H1 (cell line): Measurements from ENCODE around the gene ABCA1. TPM values are rescaled to one million over a fixed set of nuclear protein-coding genes. Genes with fewer than 3 reads are reported as not detected.

ENCODE experiments used
- CHD2 ChIP-seq: IDR thresholded peaks from 2 replicates; pipeline ENCODE4 v1.6.1; 2012; ENCODE audit warnings: low read length, improper control_type of control experiment
- FOSL1 ChIP-seq: IDR thresholded peaks from 2 replicates; pipeline ENCODE4 v1.6.1; 2011; ENCODE audit warnings: mild to moderate bottlenecking, low read depth, low read length, moderate library complexity; ENCODE audit not compliant: insufficient read depth
- GABPA ChIP-seq: IDR thresholded peaks from 2 replicates; pipeline ENCODE4 v1.6.1; 2011; ENCODE audit warnings: mild to moderate bottlenecking, low read length, moderate library complexity, borderline replicate concordance; ENCODE audit not compliant: insufficient read depth
- NRF1 ChIP-seq: IDR thresholded peaks from 2 replicates; pipeline ENCODE4 v1.6.1; 2011; ENCODE audit warnings: mild to moderate bottlenecking, low read depth, low read length, improper control_type of control experiment
- POLR2A ChIP-seq, 2 experiments: IDR thresholded peaks; 1 replicate in 1 of 2; 2 replicates in 1 of 2; pipeline ENCODE4 v1.6.1; 2011; ENCODE audit warnings: low read depth in 2 of 2, low read length in 2 of 2, mild to moderate bottlenecking in 2 of 2; ENCODE audit errors: control extremely low read depth in 1 of 2
- SP2 ChIP-seq: IDR thresholded peaks from 2 replicates; pipeline ENCODE4 v1.6.1; 2012; ENCODE audit warnings: mild to moderate bottlenecking, low read length, inconsistent platforms
- SP4 ChIP-seq: IDR thresholded peaks from 2 replicates; pipeline ENCODE4 v1.6.1; 2012; ENCODE audit warnings: low read length, inconsistent platforms
- TBP ChIP-seq: IDR thresholded peaks from 2 replicates; pipeline ENCODE4 v1.6.1; 2011; ENCODE audit warnings: low read depth, low read length, improper control_type of control experiment
- polyA plus RNA-seq, 7 experiments: library from polyadenylated mRNA; depleted of rRNA in 3 of 7; stranded (reverse) in 5 of 7; unstranded in 2 of 7; fragments of >200 nt in 5 of 7; fragments of 200-250 nt in 2 of 7; gene quantifications; 1 replicate in 5 of 7; 2 replicates in 1 of 7; 4 replicates in 1 of 7; pipeline versions ENCODE4 v1.2.1 to v1.2.3, GENCODE V29; 2011 to 2013; ENCODE audit warnings: missing spikeins in 2 of 7, mixed read lengths in 2 of 7
- total RNA-seq: library from RNA; stranded (reverse); fragmentation: NEBNext Ultra II Directional; extraction: Animal tissue kit (Norgen Biotek cat#: 25700); gene quantifications from 2 replicates; pipeline ENCODE4 v1.2.1, GENCODE V29; 2021
- TF ChIP-seq, protein P1 (sequence below): fragments of 300-600 bp; sonication (generic); IDR thresholded peaks from 2 replicates; pipeline ENCODE4 v1.7.1; 2012; ENCODE audit warnings: low read length, moderate library complexity, mild to moderate bottlenecking, inconsistent platforms; ENCODE audit not compliant: insufficient replicate concordance
- TF ChIP-seq, protein P2 (sequence below): IDR thresholded peaks from 2 replicates; pipeline ENCODE4 v1.6.1; 2011; ENCODE audit warnings: low read depth, mild to moderate bottlenecking, low read length; ENCODE audit not compliant: insufficient read depth
- TF ChIP-seq, protein P3 (sequence below): IDR thresholded peaks from 2 replicates; pipeline ENCODE4 v1.6.1; 2011; ENCODE audit warnings: low read length, improper control_type of control experiment

Gene ABCA1
- total and polyA plus RNA-seq, 2 of the 8 experiments (the other 6 are each of a cell fraction or from before 2014, with no cell fraction given): 6.9 to 7.8 TPM

DNA sequence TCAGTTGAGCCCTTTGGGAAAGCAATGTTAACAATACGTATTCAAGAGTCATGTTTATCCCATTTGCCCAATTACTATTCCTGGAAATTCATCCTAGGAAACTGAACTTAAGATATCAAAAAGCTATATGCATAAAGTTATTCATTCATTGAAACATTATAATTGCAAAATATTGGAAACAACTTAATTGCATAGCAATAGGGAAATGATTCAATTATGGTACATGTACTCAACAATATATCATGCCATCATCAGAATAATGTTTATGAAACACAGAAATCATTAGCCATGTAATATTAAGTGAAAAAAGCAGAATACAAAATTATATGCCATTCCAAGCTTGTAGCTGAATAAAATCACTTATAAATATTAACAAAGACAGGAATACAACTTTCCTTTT is 35.3 kb downstream of the ABCA1 start (continued):
- TF ChIP-seq, protein P1, sequence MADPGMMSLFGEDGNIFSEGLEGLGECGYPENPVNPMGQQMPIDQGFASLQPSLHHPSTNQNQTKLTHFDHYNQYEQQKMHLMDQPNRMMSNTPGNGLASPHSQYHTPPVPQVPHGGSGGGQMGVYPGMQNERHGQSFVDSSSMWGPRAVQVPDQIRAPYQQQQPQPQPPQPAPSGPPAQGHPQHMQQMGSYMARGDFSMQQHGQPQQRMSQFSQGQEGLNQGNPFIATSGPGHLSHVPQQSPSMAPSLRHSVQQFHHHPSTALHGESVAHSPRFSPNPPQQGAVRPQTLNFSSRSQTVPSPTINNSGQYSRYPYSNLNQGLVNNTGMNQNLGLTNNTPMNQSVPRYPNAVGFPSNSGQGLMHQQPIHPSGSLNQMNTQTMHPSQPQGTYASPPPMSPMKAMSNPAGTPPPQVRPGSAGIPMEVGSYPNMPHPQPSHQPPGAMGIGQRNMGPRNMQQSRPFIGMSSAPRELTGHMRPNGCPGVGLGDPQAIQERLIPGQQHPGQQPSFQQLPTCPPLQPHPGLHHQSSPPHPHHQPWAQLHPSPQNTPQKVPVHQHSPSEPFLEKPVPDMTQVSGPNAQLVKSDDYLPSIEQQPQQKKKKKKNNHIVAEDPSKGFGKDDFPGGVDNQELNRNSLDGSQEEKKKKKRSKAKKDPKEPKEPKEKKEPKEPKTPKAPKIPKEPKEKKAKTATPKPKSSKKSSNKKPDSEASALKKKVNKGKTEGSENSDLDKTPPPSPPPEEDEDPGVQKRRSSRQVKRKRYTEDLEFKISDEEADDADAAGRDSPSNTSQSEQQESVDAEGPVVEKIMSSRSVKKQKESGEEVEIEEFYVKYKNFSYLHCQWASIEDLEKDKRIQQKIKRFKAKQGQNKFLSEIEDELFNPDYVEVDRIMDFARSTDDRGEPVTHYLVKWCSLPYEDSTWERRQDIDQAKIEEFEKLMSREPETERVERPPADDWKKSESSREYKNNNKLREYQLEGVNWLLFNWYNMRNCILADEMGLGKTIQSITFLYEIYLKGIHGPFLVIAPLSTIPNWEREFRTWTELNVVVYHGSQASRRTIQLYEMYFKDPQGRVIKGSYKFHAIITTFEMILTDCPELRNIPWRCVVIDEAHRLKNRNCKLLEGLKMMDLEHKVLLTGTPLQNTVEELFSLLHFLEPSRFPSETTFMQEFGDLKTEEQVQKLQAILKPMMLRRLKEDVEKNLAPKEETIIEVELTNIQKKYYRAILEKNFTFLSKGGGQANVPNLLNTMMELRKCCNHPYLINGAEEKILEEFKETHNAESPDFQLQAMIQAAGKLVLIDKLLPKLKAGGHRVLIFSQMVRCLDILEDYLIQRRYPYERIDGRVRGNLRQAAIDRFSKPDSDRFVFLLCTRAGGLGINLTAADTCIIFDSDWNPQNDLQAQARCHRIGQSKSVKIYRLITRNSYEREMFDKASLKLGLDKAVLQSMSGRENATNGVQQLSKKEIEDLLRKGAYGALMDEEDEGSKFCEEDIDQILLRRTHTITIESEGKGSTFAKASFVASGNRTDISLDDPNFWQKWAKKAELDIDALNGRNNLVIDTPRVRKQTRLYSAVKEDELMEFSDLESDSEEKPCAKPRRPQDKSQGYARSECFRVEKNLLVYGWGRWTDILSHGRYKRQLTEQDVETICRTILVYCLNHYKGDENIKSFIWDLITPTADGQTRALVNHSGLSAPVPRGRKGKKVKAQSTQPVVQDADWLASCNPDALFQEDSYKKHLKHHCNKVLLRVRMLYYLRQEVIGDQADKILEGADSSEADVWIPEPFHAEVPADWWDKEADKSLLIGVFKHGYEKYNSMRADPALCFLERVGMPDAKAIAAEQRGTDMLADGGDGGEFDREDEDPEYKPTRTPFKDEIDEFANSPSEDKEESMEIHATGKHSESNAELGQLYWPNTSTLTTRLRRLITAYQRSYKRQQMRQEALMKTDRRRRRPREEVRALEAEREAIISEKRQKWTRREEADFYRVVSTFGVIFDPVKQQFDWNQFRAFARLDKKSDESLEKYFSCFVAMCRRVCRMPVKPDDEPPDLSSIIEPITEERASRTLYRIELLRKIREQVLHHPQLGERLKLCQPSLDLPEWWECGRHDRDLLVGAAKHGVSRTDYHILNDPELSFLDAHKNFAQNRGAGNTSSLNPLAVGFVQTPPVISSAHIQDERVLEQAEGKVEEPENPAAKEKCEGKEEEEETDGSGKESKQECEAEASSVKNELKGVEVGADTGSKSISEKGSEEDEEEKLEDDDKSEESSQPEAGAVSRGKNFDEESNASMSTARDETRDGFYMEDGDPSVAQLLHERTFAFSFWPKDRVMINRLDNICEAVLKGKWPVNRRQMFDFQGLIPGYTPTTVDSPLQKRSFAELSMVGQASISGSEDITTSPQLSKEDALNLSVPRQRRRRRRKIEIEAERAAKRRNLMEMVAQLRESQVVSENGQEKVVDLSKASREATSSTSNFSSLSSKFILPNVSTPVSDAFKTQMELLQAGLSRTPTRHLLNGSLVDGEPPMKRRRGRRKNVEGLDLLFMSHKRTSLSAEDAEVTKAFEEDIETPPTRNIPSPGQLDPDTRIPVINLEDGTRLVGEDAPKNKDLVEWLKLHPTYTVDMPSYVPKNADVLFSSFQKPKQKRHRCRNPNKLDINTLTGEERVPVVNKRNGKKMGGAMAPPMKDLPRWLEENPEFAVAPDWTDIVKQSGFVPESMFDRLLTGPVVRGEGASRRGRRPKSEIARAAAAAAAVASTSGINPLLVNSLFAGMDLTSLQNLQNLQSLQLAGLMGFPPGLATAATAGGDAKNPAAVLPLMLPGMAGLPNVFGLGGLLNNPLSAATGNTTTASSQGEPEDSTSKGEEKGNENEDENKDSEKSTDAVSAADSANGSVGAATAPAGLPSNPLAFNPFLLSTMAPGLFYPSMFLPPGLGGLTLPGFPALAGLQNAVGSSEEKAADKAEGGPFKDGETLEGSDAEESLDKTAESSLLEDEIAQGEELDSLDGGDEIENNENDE: no peak
- TF ChIP-seq SP2 (no peak), SP4 (no peak), POLR2A (IDR thresholded peaks at IDR 0.05; ENCODE audit: control extremely low read depth in 1 of 2, low read depth in 2 of 2, low read length in 2 of 2) (no peak), NRF1 (no peak), CHD2 (no peak), FOSL1 (no peak), GABPA (no peak), TBP (no peak)
- TF ChIP-seq, protein P2, sequence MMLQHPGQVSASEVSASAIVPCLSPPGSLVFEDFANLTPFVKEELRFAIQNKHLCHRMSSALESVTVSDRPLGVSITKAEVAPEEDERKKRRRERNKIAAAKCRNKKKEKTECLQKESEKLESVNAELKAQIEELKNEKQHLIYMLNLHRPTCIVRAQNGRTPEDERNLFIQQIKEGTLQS: no peak
- TF ChIP-seq, protein P3, sequence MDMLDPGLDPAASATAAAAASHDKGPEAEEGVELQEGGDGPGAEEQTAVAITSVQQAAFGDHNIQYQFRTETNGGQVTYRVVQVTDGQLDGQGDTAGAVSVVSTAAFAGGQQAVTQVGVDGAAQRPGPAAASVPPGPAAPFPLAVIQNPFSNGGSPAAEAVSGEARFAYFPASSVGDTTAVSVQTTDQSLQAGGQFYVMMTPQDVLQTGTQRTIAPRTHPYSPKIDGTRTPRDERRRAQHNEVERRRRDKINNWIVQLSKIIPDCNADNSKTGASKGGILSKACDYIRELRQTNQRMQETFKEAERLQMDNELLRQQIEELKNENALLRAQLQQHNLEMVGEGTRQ: no peak
